H1 (cell line): ENCODE results near the gene ARFRP1. TPM values are rescaled to one million over a fixed set of nuclear protein-coding genes. Genes with fewer than 3 reads are reported as not detected.

Source experiments
- BCL11A ChIP-seq, 2 experiments: IDR thresholded peaks; one replicate each; pipeline ENCODE4 v1.6.1; 2011; ENCODE audit warnings: low read depth in 2 of 2, low read length in 2 of 2, mild to moderate bottlenecking in 2 of 2
- CBX5 ChIP-seq: fragments of 300-800, 300-1000 bp; sonication (generic); IDR thresholded peaks from 2 replicates; pipeline ENCODE4 v1.7.1; 2016; ENCODE audit warnings: antibody characterized with exemption, low read length, low read depth
- POLR2A ChIP-seq, 2 experiments: IDR thresholded peaks; 1 replicate in 1 of 2; 2 replicates in 1 of 2; pipeline ENCODE4 v1.6.1; 2011; ENCODE audit warnings: low read depth in 2 of 2, low read length in 2 of 2, mild to moderate bottlenecking in 2 of 2; ENCODE audit errors: control extremely low read depth in 1 of 2
- polyA plus RNA-seq, 7 experiments: library from polyadenylated mRNA; depleted of rRNA in 3 of 7; stranded (reverse) in 5 of 7; unstranded in 2 of 7; fragments of >200 nt in 5 of 7; fragments of 200-250 nt in 2 of 7; gene quantifications; 1 replicate in 5 of 7; 2 replicates in 1 of 7; 4 replicates in 1 of 7; pipeline versions ENCODE4 v1.2.1 to v1.2.3, GENCODE V29; 2011 to 2013; ENCODE audit warnings: missing spikeins in 2 of 7, mixed read lengths in 2 of 7
- total RNA-seq: library from RNA; stranded (reverse); fragmentation: NEBNext Ultra II Directional; extraction: Animal tissue kit (Norgen Biotek cat#: 25700); gene quantifications from 2 replicates; pipeline ENCODE4 v1.2.1, GENCODE V29; 2021
- TF ChIP-seq, protein P1 (sequence below): fragments of 300-600 bp; sonication (generic); IDR thresholded peaks from 2 replicates; pipeline ENCODE4 v1.7.1; 2012; ENCODE audit warnings: low read length, moderate library complexity, mild to moderate bottlenecking, inconsistent platforms; ENCODE audit not compliant: insufficient replicate concordance

ARFRP1 gene
- total and polyA plus RNA-seq, 2 of the 8 experiments (the other 6 are each of a cell fraction or from before 2014, with no cell fraction given): 12.9 to 22.9 TPM

DNA sequence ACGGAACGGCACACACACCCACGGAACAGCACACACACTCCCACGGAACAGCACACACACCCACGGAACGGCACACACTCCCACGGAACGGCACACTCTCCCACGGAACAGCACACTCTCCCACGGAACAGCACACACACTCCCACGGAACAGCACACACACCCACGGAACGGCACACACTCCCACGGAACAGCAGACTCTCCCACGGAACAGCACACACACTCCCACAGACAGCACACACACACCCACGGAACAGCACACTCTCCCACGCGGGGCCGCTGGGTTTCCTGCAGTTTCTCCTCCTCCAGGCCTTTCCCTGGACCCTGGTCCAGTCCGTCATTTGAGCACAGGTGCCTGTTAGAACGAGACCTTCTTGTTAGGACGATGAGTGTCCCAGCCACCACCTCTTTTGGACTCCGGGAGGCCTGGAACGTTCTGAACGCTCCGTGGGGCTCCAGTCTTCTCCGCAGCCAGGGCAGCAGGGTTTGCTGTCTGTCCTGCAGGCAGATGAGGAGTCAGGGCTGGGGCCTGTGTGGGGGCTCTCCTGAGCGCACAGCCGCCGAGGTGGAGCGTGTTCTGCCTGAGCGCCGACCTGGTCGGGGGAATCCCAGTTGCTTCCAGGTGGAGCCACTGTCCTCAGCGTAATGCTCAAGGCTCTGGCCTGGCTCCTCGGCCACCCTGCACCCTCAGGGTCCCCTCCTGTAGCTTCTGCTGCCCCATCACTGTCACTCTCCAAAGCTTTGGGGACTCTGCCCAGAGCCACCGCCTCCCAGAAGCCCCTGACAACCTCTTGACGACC lies 28.9 kb downstream of the ARFRP1 start (continued):
- TF ChIP-seq, protein P1, sequence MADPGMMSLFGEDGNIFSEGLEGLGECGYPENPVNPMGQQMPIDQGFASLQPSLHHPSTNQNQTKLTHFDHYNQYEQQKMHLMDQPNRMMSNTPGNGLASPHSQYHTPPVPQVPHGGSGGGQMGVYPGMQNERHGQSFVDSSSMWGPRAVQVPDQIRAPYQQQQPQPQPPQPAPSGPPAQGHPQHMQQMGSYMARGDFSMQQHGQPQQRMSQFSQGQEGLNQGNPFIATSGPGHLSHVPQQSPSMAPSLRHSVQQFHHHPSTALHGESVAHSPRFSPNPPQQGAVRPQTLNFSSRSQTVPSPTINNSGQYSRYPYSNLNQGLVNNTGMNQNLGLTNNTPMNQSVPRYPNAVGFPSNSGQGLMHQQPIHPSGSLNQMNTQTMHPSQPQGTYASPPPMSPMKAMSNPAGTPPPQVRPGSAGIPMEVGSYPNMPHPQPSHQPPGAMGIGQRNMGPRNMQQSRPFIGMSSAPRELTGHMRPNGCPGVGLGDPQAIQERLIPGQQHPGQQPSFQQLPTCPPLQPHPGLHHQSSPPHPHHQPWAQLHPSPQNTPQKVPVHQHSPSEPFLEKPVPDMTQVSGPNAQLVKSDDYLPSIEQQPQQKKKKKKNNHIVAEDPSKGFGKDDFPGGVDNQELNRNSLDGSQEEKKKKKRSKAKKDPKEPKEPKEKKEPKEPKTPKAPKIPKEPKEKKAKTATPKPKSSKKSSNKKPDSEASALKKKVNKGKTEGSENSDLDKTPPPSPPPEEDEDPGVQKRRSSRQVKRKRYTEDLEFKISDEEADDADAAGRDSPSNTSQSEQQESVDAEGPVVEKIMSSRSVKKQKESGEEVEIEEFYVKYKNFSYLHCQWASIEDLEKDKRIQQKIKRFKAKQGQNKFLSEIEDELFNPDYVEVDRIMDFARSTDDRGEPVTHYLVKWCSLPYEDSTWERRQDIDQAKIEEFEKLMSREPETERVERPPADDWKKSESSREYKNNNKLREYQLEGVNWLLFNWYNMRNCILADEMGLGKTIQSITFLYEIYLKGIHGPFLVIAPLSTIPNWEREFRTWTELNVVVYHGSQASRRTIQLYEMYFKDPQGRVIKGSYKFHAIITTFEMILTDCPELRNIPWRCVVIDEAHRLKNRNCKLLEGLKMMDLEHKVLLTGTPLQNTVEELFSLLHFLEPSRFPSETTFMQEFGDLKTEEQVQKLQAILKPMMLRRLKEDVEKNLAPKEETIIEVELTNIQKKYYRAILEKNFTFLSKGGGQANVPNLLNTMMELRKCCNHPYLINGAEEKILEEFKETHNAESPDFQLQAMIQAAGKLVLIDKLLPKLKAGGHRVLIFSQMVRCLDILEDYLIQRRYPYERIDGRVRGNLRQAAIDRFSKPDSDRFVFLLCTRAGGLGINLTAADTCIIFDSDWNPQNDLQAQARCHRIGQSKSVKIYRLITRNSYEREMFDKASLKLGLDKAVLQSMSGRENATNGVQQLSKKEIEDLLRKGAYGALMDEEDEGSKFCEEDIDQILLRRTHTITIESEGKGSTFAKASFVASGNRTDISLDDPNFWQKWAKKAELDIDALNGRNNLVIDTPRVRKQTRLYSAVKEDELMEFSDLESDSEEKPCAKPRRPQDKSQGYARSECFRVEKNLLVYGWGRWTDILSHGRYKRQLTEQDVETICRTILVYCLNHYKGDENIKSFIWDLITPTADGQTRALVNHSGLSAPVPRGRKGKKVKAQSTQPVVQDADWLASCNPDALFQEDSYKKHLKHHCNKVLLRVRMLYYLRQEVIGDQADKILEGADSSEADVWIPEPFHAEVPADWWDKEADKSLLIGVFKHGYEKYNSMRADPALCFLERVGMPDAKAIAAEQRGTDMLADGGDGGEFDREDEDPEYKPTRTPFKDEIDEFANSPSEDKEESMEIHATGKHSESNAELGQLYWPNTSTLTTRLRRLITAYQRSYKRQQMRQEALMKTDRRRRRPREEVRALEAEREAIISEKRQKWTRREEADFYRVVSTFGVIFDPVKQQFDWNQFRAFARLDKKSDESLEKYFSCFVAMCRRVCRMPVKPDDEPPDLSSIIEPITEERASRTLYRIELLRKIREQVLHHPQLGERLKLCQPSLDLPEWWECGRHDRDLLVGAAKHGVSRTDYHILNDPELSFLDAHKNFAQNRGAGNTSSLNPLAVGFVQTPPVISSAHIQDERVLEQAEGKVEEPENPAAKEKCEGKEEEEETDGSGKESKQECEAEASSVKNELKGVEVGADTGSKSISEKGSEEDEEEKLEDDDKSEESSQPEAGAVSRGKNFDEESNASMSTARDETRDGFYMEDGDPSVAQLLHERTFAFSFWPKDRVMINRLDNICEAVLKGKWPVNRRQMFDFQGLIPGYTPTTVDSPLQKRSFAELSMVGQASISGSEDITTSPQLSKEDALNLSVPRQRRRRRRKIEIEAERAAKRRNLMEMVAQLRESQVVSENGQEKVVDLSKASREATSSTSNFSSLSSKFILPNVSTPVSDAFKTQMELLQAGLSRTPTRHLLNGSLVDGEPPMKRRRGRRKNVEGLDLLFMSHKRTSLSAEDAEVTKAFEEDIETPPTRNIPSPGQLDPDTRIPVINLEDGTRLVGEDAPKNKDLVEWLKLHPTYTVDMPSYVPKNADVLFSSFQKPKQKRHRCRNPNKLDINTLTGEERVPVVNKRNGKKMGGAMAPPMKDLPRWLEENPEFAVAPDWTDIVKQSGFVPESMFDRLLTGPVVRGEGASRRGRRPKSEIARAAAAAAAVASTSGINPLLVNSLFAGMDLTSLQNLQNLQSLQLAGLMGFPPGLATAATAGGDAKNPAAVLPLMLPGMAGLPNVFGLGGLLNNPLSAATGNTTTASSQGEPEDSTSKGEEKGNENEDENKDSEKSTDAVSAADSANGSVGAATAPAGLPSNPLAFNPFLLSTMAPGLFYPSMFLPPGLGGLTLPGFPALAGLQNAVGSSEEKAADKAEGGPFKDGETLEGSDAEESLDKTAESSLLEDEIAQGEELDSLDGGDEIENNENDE: no peak
- TF ChIP-seq POLR2A (IDR thresholded peaks at IDR 0.05; ENCODE audit: control extremely low read depth in 1 of 2, low read depth in 2 of 2, low read length in 2 of 2): no peak
- no peak for TF ChIP-seq CBX5
- no peak for TF ChIP-seq BCL11A (IDR thresholded peaks at IDR 0.05; ENCODE audit: low read depth in 2 of 2, low read length in 2 of 2)
